ENCODE results near the gene DHRSX.
"Not testable (repeated sequence)": the region's sequence is repeated elsewhere in the genome, so short reads cannot be mapped to it uniquely, and the experiment has no call there.

DHRSX gene

GRCh38 chrX:2224161-2224560 lies 276.6 kb downstream of the DHRSX start:
- no peak for DNase-seq

- DNase-seq, result no peak
Observed at GRCh38 chrX:2220829-2221567, 279.8 kb downstream of the DHRSX start.

GRCh38 chrX:2220296-2220695 lies 280.5 kb downstream of the DHRSX start:
- DNase-seq, result no peak

GRCh38 chrX:2214138-2214823 lies 286.5 kb downstream of the DHRSX start:
- not testable (repeated sequence) for DNase-seq

- DNase-seq, result not testable (repeated sequence)
Observed at GRCh38 chrX:2211667-2212066, 289.1 kb downstream of the DHRSX start.

GRCh38 chrX:2193273-2193592 lies 307.5 kb downstream of the DHRSX start:
- DNase-seq, result no peak

- DNase-seq, result no peak
Observed at GRCh38 chrX:2192584-2193272, 308.0 kb downstream of the DHRSX start.

GRCh38 chrX:2188840-2189239 lies 311.9 kb downstream of the DHRSX start:
- no peak for DNase-seq

- no peak for DNase-seq
Observed at GRCh38 chrX:2188330-2188792, 312.4 kb downstream of the DHRSX start.

- DNase-seq, result no peak
Observed at GRCh38 chrX:2187352-2188115, 313.2 kb downstream of the DHRSX start.

GRCh38 chrX:2185341-2186082 lies 315.3 kb downstream of the DHRSX start:
- DNase-seq, result no peak

- DNase-seq, result no peak
Observed at GRCh38 chrX:2184089-2184488, 316.7 kb downstream of the DHRSX start.

GRCh38 chrX:2183193-2183725 lies 317.5 kb downstream of the DHRSX start:
- no peak for DNase-seq

- DNase-seq, result no peak
Observed at GRCh38 chrX:2177541-2177940, 323.2 kb downstream of the DHRSX start.

GRCh38 chrX:2176733-2177132 lies 324.0 kb downstream of the DHRSX start:
- no peak for DNase-seq

GRCh38 chrX:2176274-2176673 lies 324.5 kb downstream of the DHRSX start:
- no peak for DNase-seq

- no peak for DNase-seq
Observed at GRCh38 chrX:2172359-2172758, 328.4 kb downstream of the DHRSX start.

Data from nucleus accumbens (tissue), 56 donors.